Measurements from ENCODE around the gene HSPA2. TPM values are rescaled to one million over a fixed set of nuclear protein-coding genes. Genes with fewer than 3 reads are reported as not detected.

The HSPA2 gene
- total RNA-seq, 1 experiment from 2014 or later = 0.15 TPM

Small RNAs within 50 kb of the gene (small RNA-seq; reads per million reads assigned to genes)
- gene AL049869.4 = not detected

Other genes with a start within 250 kb of the HSPA2 start
- 87.8 and 101 TPM in 2 replicates for gene ESR2, start 246.4 kb upstream of the HSPA2 start, total RNA-seq (2014; rRNA removed; shearing (Covaris generic); ENCODE audit: low replicate concordance)
- gene MTHFD1, start 152.4 kb upstream of the HSPA2 start, total RNA-seq (2014; rRNA removed; shearing (Covaris generic); ENCODE audit: low replicate concordance) = 59.7 and 62.4 TPM in 2 replicates
- gene AKAP5, start 75.2 kb upstream of the HSPA2 start, total RNA-seq (2014; rRNA removed; shearing (Covaris generic); ENCODE audit: low replicate concordance) = 0.22 and 0.56 TPM in 2 replicates
- 19.6 and 26.3 TPM in 2 replicates for gene ZBTB25, start 36.9 kb upstream of the HSPA2 start, total RNA-seq (2014; rRNA removed; shearing (Covaris generic); ENCODE audit: low replicate concordance)
- 61.2 and 97.5 TPM in 2 replicates for gene ZBTB1, start 36.0 kb upstream of the HSPA2 start, total RNA-seq (2014; rRNA removed; shearing (Covaris generic); ENCODE audit: low replicate concordance)
- gene PPP1R36, start 9.2 kb downstream of the HSPA2 start, total RNA-seq (2014; rRNA removed; shearing (Covaris generic); ENCODE audit: low replicate concordance) = 0.18 and 1.7 TPM in 2 replicates
- not detected in 2 replicates for gene PLEKHG3, start 163.7 kb downstream of the HSPA2 start, total RNA-seq (2014; rRNA removed; shearing (Covaris generic); ENCODE audit: low replicate concordance)